ENCODE results near the gene GPR156.
A peak's percentile ranks its signal among the peaks of the same experiment; 100 is the strongest.
"Not testable (repeated sequence)": the region's sequence is repeated elsewhere in the genome, so short reads cannot be mapped to it uniquely, and the experiment has no call there.

Gene GPR156

DNA sequence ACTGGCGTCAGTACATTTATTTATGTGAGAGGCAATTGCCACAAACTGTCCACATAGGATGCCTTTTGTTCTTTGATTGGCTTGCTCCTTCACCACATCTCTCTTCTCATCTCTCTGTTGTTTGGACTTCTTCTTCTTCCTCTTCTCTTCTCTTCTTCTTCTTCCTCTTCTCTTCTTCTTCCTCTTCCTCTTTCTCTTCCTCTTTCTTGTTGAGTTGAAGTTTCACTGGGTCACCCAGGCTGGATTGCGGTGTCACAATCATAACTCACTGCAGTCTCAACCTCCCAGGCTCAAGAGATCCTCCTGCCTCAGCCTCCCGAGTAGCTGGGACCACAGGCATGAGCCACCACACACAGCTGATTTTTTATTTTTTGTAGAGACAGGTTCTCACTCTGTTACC is 123.1 kb downstream of the GPR156 start:
- DNase-seq (ENCODE audit: low spot score) = no peak

DNA sequence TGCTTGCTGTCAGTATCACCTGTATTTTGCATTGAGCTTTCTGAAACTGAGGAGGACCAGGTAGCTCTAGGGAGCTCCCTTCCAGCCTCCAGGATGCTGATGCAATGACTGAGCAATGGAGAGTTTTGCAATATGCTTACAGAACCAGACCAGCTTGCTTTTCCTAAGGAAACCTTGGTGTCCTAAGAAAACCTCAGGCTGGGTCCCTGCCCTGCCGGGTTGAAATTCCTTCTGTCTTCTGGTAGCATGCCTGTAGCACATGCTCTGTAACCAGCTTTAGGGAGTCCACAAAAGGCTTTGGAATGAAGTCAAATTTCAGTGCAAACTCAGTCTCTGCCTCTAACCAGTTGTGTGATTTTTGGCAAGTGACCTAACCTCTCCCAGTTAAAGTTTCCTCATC is 125.0 kb downstream of the GPR156 start:
- DNase-seq (ENCODE audit: low spot score) = no peak

DNA sequence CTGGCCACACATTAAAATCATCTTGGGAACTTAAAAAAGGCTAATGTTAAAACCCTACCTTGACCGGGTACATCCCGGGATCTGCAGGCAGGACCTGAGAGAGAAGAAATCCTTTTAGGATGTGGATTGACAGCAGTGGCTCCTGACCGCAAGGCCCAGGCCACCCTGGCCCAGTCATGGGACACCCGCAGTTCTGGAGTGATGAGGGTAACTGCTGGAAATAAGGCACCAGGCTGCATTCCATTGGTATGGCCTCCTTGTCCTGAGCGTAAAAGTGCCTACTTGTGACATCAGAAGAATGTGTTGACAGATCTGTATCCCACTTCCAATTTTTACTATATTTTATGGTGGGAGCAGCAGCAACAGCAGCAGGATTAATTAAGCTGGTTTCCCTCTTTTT is 127.3 kb downstream of the GPR156 start:
- DNase-seq (ENCODE audit: low spot score) = no peak

- no peak for DNase-seq (ENCODE audit: low spot score)
Observed at GRCh38 chr3:120157113-120157512, 127.9 kb downstream of the GPR156 start.

DNA sequence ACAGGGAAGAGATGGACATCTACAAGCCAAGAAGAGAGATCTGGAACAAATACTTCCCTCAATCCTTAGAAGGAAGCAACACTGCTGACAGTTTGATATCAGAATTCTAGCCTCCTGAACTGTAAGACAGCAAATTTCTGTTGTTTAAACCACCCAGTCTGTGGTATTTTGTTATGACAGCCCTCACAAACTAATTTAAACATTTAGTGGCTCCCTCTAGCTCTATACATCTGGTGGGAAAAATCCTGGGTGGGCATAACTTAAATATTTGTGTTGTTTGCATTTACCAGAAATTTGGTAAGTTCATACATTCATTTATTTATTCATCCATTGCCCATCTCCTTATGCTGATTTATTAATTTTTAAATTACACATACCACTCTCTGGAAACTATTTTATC is 128.3 kb downstream of the GPR156 start:
- no peak for DNase-seq (ENCODE audit: low spot score)

DNA sequence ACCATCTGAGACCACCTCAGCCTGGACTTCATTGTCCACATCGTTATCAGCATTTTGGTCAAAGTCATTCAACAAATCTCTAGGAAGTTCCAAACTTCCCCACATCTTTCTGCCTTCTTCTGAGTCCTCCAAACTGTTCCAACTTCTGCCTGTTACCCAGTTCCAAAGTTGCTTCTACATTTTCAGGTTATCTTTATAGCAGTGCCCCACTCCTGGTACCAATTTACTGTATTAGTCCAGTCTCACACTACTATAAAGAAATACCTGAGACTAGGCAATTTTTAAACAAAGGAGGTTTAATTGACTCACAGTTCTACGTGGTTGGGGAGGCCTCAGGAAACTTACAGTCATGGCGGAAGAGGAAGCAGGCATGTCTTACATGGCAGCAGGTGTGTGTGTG is 129.3 kb downstream of the GPR156 start:
- not testable (repeated sequence) for DNase-seq (ENCODE audit: low spot score)

- no peak for DNase-seq (ENCODE audit: low spot score)
Observed at GRCh38 chr3:120155108-120155507, 129.9 kb downstream of the GPR156 start.

DNA sequence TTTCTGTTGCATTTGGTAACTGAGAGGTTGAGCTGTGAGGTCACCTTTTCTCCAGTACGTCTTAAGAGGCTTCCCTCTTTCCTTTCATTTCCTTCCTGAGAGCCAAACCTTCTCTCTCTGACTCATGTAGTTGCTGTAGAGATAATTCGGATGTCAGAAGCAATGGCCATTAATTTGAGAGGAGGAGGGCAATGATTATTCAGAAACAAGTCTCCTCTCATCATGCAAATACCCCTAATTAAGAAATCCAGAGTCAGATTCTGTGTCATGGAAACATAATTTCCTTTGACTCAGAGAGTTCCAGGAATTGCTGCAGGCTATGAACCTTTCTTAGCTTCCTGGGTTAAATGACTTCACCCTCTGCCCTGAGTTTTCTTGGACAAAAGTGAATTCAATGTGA is 131.7 kb downstream of the GPR156 start:
- no peak for DNase-seq (ENCODE audit: low spot score)

DNA sequence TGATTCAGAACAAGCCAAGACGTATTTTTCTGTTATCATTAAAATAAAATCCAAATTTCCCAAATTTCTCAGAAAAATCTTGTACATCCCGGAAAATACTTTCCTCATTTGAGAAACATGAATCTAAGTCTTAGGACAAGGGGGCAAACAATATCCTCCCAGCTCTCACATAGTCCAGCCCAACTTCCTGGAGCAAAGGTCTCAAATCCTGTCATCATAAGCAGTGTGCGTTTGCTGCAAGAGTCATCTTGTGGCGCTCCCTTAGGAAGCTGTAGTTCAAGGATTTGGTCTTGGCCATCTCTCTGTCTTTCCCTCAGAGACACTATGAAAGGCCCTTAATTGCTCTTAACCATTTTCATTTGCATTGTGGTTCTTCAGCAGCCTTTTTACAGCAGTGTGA is 133.2 kb downstream of the GPR156 start:
- DNase-seq (ENCODE audit: low spot score) = no peak

- no peak for DNase-seq (ENCODE audit: low spot score)
Observed at GRCh38 chr3:120148187-120148949, 136.7 kb downstream of the GPR156 start.

- peak; percentile 7 for DNase-seq (ENCODE audit: low spot score)
Observed at GRCh38 chr3:120147072-120147871, 137.8 kb downstream of the GPR156 start.

GRCh38 chr3:120145542-120146285 is 139.3 kb downstream of the GPR156 start:
- DNase-seq (ENCODE audit: low spot score) = no peak

- no peak for DNase-seq (ENCODE audit: low spot score)
Observed at GRCh38 chr3:120144267-120144666, 140.8 kb downstream of the GPR156 start.

DNA sequence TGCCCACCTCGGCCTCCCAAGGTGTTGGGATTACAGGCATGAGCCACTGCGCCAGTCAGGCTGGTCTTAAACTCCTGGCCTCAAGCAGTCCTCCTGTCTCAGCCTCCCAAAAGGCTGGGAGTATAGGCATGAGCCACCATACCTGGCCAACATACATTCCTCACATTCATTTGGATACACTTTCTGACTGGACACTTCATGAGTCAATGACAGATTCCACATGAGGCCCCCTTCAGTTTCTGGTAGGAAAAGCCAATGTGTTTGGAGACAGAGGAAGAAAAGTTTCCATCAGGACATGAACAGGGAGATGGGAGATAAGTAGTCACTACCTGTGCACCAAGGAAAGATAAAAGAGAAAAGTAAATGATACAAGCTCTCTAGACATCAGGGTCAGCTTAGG is 141.3 kb downstream of the GPR156 start:
- DNase-seq (ENCODE audit: low spot score) = no peak

- DNase-seq (ENCODE audit: low spot score) = no peak
Observed at GRCh38 chr3:120142236-120142635, 142.8 kb downstream of the GPR156 start.

GRCh38 chr3:120140098-120140742 is 144.8 kb downstream of the GPR156 start:
- DNase-seq (ENCODE audit: low spot score) = no peak

DNA sequence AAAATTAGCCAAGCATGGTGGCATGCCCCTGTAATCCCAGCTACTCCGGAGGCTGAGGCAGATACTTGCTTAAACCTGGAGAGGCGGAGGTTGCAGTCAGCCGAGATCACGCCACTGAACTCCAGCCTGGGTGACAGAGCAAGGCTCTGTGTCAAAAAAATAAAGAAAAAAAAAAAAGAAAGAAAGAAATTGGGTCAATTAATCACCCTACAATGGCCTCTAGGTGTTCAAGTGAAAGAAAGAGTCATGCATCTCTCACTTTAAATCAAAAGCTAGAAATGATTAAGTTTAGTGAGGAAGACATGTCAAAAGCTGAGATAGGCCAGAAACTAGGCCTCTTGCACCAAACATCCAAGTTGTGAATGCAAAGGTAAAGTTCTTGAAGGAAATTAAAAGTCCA is 145.9 kb downstream of the GPR156 start:
- no peak for DNase-seq (ENCODE audit: low spot score)

DNA sequence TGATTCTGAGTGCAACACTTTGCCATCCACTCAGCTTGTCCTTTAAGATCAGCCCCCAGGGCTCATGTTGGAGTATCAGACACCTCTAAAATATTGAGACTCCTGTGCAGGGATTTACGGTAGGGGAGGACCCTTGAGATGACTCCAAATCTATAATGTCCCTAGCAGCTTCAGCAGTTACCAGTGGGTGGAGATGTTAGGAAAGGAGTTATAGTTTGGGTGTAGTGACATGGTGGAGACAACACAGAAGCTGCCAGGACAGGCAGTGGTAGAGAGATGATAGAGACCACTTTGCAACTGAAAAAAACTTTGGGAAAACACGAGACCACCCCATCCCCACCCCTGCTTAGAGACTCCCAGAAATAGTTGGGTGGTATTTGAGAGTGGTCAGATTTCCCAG is 147.5 kb downstream of the GPR156 start:
- no peak for DNase-seq (ENCODE audit: low spot score)

- no peak for DNase-seq (ENCODE audit: low spot score)
Observed at GRCh38 chr3:120130656-120131055, 154.4 kb downstream of the GPR156 start.

- no peak for DNase-seq (ENCODE audit: low spot score)
Observed at GRCh38 chr3:120129718-120130513, 155.1 kb downstream of the GPR156 start.

GRCh38 chr3:120129051-120129450 is 156.0 kb downstream of the GPR156 start:
- no peak for DNase-seq (ENCODE audit: low spot score)

Measured in hematopoietic multipotent progenitor cell treated with erythropoietin and hydrocortisone succinate and interleukin-3 and kit ligand, for 15 days (in vitro differentiated cells).